NOMO-1 treated with DMSO at 0.1 percent for 48 hours (cell line): Measurements from ENCODE around the gene RXFP4.
A peak's percentile ranks its signal among the peaks of the same experiment; 100 is the strongest.
"Not testable (repeated sequence)": the region's sequence is repeated elsewhere in the genome, so short reads cannot be mapped to it uniquely, and the experiment has no call there.

Experiments
- DNase-seq: peaks from one replicate; lab custom pipeline; 2025; ENCODE audit not compliant: unreplicated experiment; lab: John Stamatoyannopoulos, UW

RXFP4 gene

GRCh38 chr1:155940993-155941844 lies at the start of gene RXFP4:
Gene RXFP4 (plus strand): TSS chr1:155941638. CDS start chr1:155941710, 72 bp downstream.
- peak; percentile 56 for DNase-seq

GRCh38 chr1:155892796-155893195 lies 48.6 kb upstream of the RXFP4 start:
- no peak for DNase-seq

GRCh38 chr1:155893389-155894142 lies 47.9 kb upstream of the RXFP4 start:
- DNase-seq = peak; percentile 39

- DNase-seq = not testable (repeated sequence)
Measured at GRCh38 chr1:155895617-155896016, 45.8 kb upstream of the RXFP4 start.

GRCh38 chr1:155896476-155896875 lies 45.0 kb upstream of the RXFP4 start:
- DNase-seq = not testable (repeated sequence)

GRCh38 chr1:155897746-155898145 lies 43.7 kb upstream of the RXFP4 start:
- DNase-seq = no peak

- no peak for DNase-seq
Measured at GRCh38 chr1:155898888-155899287, 42.5 kb upstream of the RXFP4 start.

- no peak for DNase-seq
Measured at GRCh38 chr1:155899683-155900082, 41.8 kb upstream of the RXFP4 start.

- no peak for DNase-seq
Measured at GRCh38 chr1:155900161-155900560, 41.3 kb upstream of the RXFP4 start.

GRCh38 chr1:155904261-155904660 lies 37.2 kb upstream of the RXFP4 start:
- no peak for DNase-seq

- DNase-seq = peak; percentile 85
Measured at GRCh38 chr1:155909894-155910293, 31.5 kb upstream of the RXFP4 start.

GRCh38 chr1:155910621-155911121 lies 30.8 kb upstream of the RXFP4 start:
- no peak for DNase-seq

- peak; percentile 70 for DNase-seq
Measured at GRCh38 chr1:155911156-155912055, 30.0 kb upstream of the RXFP4 start, which contains the start of gene RIT1. Gene RIT1 (minus strand): TSS chr1:155911349. CDS start chr1:155910761, 588 bp downstream.

- no peak for DNase-seq
Measured at GRCh38 chr1:155912056-155912536, 29.3 kb upstream of the RXFP4 start.

- no peak for DNase-seq
Measured at GRCh38 chr1:155913969-155914757, 27.3 kb upstream of the RXFP4 start.

GRCh38 chr1:155918660-155919059 lies 22.8 kb upstream of the RXFP4 start:
- DNase-seq = no peak

- DNase-seq = no peak
Measured at GRCh38 chr1:155919801-155920200, 21.6 kb upstream of the RXFP4 start.

- no peak for DNase-seq
Measured at GRCh38 chr1:155920717-155921116, 20.7 kb upstream of the RXFP4 start.

- DNase-seq = no peak
Measured at GRCh38 chr1:155925506-155925905, 15.9 kb upstream of the RXFP4 start.

GRCh38 chr1:155929057-155929456 lies 12.4 kb upstream of the RXFP4 start:
- DNase-seq = no peak
